Ovary (tissue), 3 donors: ENCODE results near the gene SH3RF3.

Experiments
- CTCF ChIP-seq, 3 donors: fragments of 450-650 bp in 2 of 3; fragments of 200-600 bp in 1 of 3; IDR thresholded peaks; one replicate each; pipeline versions ENCODE4 v1.5.1 to v1.8.0; 2016 to 2022; ENCODE audit warnings: antibody characterized with exemption in 3 of 3, mild to moderate bottlenecking in 1 of 3
- EP300 ChIP-seq: sonication (generic); formaldehyde crosslinking; IDR thresholded peaks from one replicate; pipeline ENCODE4 v1.6.1; 2017; ENCODE audit warnings: antibody characterized with exemption
- POLR2A ChIP-seq: fragments of 450-650 bp; IDR thresholded peaks from one replicate; pipeline ENCODE4 v1.6.1; 2017; ENCODE audit warnings: antibody characterized with exemption, mild to moderate bottlenecking, moderate library complexity
- donor health status: DM: no; HTN: no; CAD: no.

- TF ChIP-seq CTCF (IDR thresholded peaks at IDR 0.05) (peak; percentile 80 to 92 (median 85)), EP300 (no peak), POLR2A (no peak)
These were observed 417.1 kb downstream of the SH3RF3 start for GRCh38 chr2:109545828-109546713.
